WTC11 (cell line): Measurements from ENCODE around the gene DMAC1.

Source experiments
- AFF4 ChIP-seq: sonication (generic); formaldehyde crosslinking; IDR thresholded peaks from 2 replicates; pipeline ENCODE4 v1.8.1; 2023; ENCODE audit warnings: mild to moderate bottlenecking, missing genetic modification reagents, borderline replicate concordance
- ATF1 ChIP-seq: sonication (generic); formaldehyde crosslinking; IDR thresholded peaks from 2 replicates; pipeline ENCODE4 v1.8.1; 2023; ENCODE audit warnings: mild to moderate bottlenecking, moderate library complexity, missing genetic modification reagents
- CBFB ChIP-seq: sonication (generic); formaldehyde crosslinking; IDR thresholded peaks from 2 replicates; pipeline ENCODE4 v1.8.1; 2022; ENCODE audit warnings: mild to moderate bottlenecking, low read depth, missing genetic modification reagents
- CTCF ChIP-seq: fragments of 200-600 bp; IDR thresholded peaks from 2 replicates; pipeline ENCODE4 v1.8.0; 2022; ENCODE audit warnings: antibody characterized with exemption
- E2F4 ChIP-seq: sonication (generic); formaldehyde crosslinking; IDR thresholded peaks from 2 replicates; pipeline ENCODE4 v1.8.1; 2022; ENCODE audit warnings: low read depth, mild to moderate bottlenecking, moderate library complexity, missing genetic modification reagents, borderline replicate concordance
- HMGXB4 ChIP-seq: sonication (generic); formaldehyde crosslinking; IDR thresholded peaks from 2 replicates; pipeline ENCODE4 v1.8.1; 2023; ENCODE audit warnings: mild to moderate bottlenecking, moderate library complexity, missing genetic modification reagents
- NR3C1 ChIP-seq: sonication (generic); formaldehyde crosslinking; conservative IDR thresholded peaks from 2 replicates; pipeline ENCODE4 v1.8.1; 2023; ENCODE audit warnings: low read depth, mild to moderate bottlenecking, missing genetic modification reagents
- TP53 ChIP-seq: sonication (generic); formaldehyde crosslinking; IDR thresholded peaks from 2 replicates; pipeline ENCODE4 v1.8.1; 2023; ENCODE audit warnings: mild to moderate bottlenecking, missing genetic modification reagents
- USF2 ChIP-seq: sonication (generic); formaldehyde crosslinking; IDR thresholded peaks from 2 replicates; pipeline ENCODE4 v1.8.1; 2023; ENCODE audit warnings: mild to moderate bottlenecking, missing genetic modification reagents, moderate library complexity
- ZNF416 ChIP-seq: fragments of 250-450 bp; sonication (Bioruptor Pico); IDR thresholded peaks from 2 replicates; pipeline ENCODE4 v1.9.0; 2021; ENCODE audit warnings: mild to moderate bottlenecking, inconsistent platforms

GRCh38 chr9:7778851-7779600, 20.6 kb downstream of the DMAC1 start:
- no peak for TF ChIP-seq CTCF
- TF ChIP-seq TP53 (CRISPR knock-in tag): no peak
- TF ChIP-seq USF2 (CRISPR knock-in tag): no peak
- TF ChIP-seq ATF1: no peak
- no peak for TF ChIP-seq AFF4
- no peak for TF ChIP-seq HMGXB4 (CRISPR knock-in tag)
- TF ChIP-seq NR3C1 (CRISPR knock-in tag): no peak
- no peak for TF ChIP-seq CBFB (CRISPR knock-in tag)
- TF ChIP-seq ZNF416: no peak
- no peak for TF ChIP-seq E2F4
